Lower leg skin (tissue), 3 donors: ENCODE measurements around the gene ISY1.

Experiments used
- CTCF ChIP-seq, 3 donors: fragments of 450-650 bp; IDR thresholded peaks; one replicate each; pipeline ENCODE4 v1.5.1; 2016; ENCODE audit warnings: antibody characterized with exemption in 3 of 3, mild to moderate bottlenecking in 3 of 3, moderate library complexity in 2 of 3
- POLR2A ChIP-seq, 2 donors: fragments of 450-650 bp; IDR thresholded peaks; one replicate each; pipeline ENCODE4 v1.6.1; 2016 to 2017; ENCODE audit warnings: antibody characterized with exemption in 2 of 2, mild to moderate bottlenecking in 1 of 2, moderate library complexity in 1 of 2

- no peak for TF ChIP-seq CTCF (IDR thresholded peaks at IDR 0.05)
- TF ChIP-seq POLR2A (IDR thresholded peaks at IDR 0.05), result no peak
Measured at GRCh38 chr3:129095285-129095684, 65.6 kb downstream of the ISY1 start.
